Activated T-cell treated with anti-CD3 and anti-CD28 coated beads for 24 hours (primary cell): ENCODE results near the gene CDC23.

Source experiments
- DNase-seq: peaks from one replicate; pipeline ENCODE4 v3.0.0-alpha.2; 2020; ENCODE audit warnings: low read depth

The CDC23 gene

DNA sequence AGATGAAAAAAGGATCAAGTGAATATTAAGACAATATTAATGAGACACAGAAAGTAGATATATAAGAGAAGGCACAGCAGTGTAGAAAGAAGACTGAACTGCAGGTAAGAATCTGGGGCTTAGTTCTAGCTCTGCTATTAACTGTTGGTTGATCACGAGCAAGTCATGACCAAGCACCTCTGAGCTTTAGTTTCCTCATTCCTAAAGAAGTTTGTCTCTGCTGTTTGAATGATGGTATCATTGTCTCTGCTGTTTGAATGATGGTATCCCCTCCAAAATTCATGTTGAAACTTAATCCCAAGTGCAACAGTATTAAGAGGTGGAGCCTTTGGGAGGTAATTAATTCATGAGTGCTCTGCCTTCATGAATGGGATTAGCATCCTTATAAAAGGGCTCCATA, 71.4 kb downstream of the CDC23 start:
- DNase-seq = no peak

GRCh38 chr5:138140268-138140667, 72.9 kb downstream of the CDC23 start:
- no peak for DNase-seq

DNA sequence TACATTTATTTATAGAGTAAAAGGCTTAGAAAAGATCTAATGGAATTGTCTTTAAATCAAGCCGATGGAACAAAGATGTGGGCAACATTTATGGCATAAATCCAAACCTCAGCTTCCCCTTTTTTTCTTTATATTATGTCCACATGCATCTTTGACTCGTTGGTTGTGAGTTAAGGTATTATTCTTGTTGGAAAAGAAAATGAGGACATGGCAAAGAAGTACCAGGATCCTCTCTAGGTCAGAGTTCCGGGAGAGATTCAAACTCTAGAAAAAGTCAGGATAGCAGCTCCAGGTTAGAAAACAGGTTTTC, 73.4 kb downstream of the CDC23 start:
- DNase-seq = no peak

DNA sequence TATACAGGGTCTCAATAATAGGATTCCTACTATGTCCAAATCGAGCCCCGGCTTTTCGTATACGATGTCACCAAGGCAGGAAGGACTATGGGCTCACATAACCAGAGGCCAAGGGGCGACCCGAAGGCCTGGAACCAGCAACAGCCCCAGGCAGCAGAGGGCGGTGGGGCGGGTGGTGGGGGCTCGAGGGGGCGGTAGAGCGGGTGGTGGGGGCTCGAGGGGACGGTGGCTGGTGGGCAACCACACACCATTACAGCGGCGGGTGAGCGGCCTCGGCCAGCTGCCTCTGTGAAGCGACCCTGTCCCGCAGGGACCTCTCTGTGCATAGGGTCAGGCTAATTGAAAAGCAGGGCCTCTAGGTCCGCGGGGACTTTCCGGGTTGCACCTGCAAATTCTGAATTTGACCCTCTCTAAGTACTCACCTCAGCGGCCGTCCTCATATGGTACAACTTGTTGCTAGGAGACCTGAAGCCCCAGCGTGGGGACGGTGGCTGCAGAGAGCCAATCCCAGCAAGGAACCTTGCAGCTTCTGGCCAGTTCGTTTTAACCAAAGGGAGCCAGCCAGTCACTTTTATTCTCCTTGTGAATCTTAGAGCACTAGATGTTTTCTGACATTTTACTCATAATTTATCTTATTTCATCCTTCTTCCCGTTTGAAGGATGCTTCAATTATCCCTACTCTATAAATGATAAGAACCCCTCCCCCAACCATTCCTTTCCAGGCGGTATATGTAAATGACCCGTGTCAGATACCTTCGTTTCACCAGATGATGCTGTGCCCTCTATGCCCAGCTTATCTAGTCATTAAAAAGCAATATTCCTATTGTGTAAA, 74.0 kb downstream of the CDC23 start, which contains the start of gene NME5:
Gene NME5 (minus strand): TSS at position 480 of the 832 bp plus-strand sequence. CDS start 648 bp downstream, outside the sequence.
- DNase-seq = no peak
